Prostate gland (tissue), 2 donors: ENCODE data around the gene NOC4L. TPM values are rescaled to one million over a fixed set of nuclear protein-coding genes. Genes with fewer than 3 reads are reported as not detected.

Source experiments
- DNase-seq: peaks from one replicate; pipeline ENCODE4 v3.0.0-alpha.2; 2019; ENCODE audit warnings: low spot score
- H3K27ac ChIP-seq, 2 donors: fragments of 200-600 bp; sonication (generic); 2 replicates each; pipeline ENCODE4 v1.5.1; 2017 to 2019
- H3K27me3 ChIP-seq: fragments of 200-600 bp; sonication (generic); replicated peaks from 2 replicates; pipeline ENCODE4 v1.5.1; 2019; ENCODE audit not compliant: insufficient read depth
- H3K36me3 ChIP-seq, 2 donors: fragments of 200-600 bp; sonication (generic); 1 replicate in 1 of 2; 2 replicates in 1 of 2; pipeline versions ENCODE4 v1.5.1 to v1.8.1; 2017 to 2019
- H3K4me1 ChIP-seq: fragments of 200-600 bp; sonication (generic); replicated peaks from 2 replicates; pipeline ENCODE4 v1.5.1; 2019
- H3K4me3 ChIP-seq, 2 donors: fragments of 200-600 bp; sonication (generic); 2 replicates each; pipeline ENCODE4 v1.5.1; 2017 to 2019
- H3K9me3 ChIP-seq: fragments of 200-600 bp; sonication (generic); 2 replicates; pipeline ENCODE4 v1.5.1; 2017
- POLR2A ChIP-seq: fragments of 450-650 bp; IDR thresholded peaks from one replicate; pipeline ENCODE4 v1.6.1; 2016; ENCODE audit warnings: antibody characterized with exemption, mild to moderate bottlenecking
- POLR2AphosphoS5 ChIP-seq: sonication (generic); formaldehyde crosslinking; IDR thresholded peaks from one replicate; pipeline ENCODE4 v1.6.1; 2017; ENCODE audit warnings: antibody characterized with exemption
- WGBS: methylation state at CpG from one replicate; pipeline ENCODE4 v1.1.5; 2018; 5-methylcytosine and 5-hydroxymethylcytosine counted together
- intact Hi-C: fragments of 100-400 bp; cut with DNase I; formaldehyde crosslinking; loops from one replicate; pipeline ENCODE4 v1.14.2; 2022
- small RNA-seq, 2 donors: library from RNA; depleted of rRNA; stranded (forward); fragments of <200 nt; gene quantifications; one replicate each; pipeline ENCODE3, GENCODE V24; 2016
- total RNA-seq, 2 donors: library from RNA; depleted of rRNA; stranded (reverse); fragments of >200 nt; gene quantifications; one replicate each; pipeline ENCODE4 v1.1.0, GENCODE V29; 2016
- TF ChIP-seq, protein P1 (sequence below), 4 experiments: fragments of 200-600 bp in 2 of 4; fragments of 450-650 bp in 2 of 4; sonication (generic) in 2 of 4; IDR thresholded peaks; 1 replicate in 3 of 4; 2 replicates in 1 of 4; pipeline ENCODE4 v1.5.1; 2016 to 2019; ENCODE audit warnings: antibody characterized with exemption in 4 of 4, mild to moderate bottlenecking in 2 of 4, moderate library complexity in 2 of 4

Gene NOC4L
- total RNA-seq, 2 donors from 2014 or later, result 12.4 to 32.5 TPM

DNA sequence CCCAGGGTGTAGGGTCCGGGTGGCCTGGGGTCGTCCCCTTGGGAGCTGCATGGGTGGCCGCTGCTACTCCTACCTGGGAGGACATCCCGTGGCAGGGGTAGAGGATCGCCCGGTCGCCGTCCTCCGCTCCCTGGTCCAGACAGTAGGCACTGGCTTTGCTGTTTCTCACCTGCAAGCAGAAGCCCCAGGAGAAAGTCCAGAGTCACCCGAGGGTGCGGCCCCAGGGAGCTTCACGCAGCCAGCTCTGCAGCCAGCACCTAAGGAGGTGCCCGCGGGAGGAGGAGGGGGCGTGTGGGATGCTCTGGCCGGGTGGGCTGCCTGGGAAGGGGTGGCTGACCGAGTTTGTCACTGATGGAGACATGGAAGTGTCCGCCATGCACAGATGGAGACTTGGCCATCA is 54.8 kb downstream of the NOC4L start:
- Histone ChIP-seq H3K27ac (no peak overlapping the region), H3K4me1 (no peaks in the 10 kb centered on the region), H3K9me3 (no peaks in the 10 kb centered on the region), H3K36me3 (no peaks in the 10 kb centered on the region), H3K4me3 (no peak overlapping the region), H3K27me3 (peaks cover 3% of the 10 kb centered on the region)
- 92% methylated on average over 18 of the region's 18 CpGs for WGBS
- intact Hi-C loops, result no loop called here
- no peak for DNase-seq
- TF ChIP-seq, protein P1, sequence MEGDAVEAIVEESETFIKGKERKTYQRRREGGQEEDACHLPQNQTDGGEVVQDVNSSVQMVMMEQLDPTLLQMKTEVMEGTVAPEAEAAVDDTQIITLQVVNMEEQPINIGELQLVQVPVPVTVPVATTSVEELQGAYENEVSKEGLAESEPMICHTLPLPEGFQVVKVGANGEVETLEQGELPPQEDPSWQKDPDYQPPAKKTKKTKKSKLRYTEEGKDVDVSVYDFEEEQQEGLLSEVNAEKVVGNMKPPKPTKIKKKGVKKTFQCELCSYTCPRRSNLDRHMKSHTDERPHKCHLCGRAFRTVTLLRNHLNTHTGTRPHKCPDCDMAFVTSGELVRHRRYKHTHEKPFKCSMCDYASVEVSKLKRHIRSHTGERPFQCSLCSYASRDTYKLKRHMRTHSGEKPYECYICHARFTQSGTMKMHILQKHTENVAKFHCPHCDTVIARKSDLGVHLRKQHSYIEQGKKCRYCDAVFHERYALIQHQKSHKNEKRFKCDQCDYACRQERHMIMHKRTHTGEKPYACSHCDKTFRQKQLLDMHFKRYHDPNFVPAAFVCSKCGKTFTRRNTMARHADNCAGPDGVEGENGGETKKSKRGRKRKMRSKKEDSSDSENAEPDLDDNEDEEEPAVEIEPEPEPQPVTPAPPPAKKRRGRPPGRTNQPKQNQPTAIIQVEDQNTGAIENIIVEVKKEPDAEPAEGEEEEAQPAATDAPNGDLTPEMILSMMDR (IDR thresholded peaks at IDR 0.05), result no peak
- no peak for TF ChIP-seq POLR2A
- TF ChIP-seq POLR2AphosphoS5, result no peak

DNA sequence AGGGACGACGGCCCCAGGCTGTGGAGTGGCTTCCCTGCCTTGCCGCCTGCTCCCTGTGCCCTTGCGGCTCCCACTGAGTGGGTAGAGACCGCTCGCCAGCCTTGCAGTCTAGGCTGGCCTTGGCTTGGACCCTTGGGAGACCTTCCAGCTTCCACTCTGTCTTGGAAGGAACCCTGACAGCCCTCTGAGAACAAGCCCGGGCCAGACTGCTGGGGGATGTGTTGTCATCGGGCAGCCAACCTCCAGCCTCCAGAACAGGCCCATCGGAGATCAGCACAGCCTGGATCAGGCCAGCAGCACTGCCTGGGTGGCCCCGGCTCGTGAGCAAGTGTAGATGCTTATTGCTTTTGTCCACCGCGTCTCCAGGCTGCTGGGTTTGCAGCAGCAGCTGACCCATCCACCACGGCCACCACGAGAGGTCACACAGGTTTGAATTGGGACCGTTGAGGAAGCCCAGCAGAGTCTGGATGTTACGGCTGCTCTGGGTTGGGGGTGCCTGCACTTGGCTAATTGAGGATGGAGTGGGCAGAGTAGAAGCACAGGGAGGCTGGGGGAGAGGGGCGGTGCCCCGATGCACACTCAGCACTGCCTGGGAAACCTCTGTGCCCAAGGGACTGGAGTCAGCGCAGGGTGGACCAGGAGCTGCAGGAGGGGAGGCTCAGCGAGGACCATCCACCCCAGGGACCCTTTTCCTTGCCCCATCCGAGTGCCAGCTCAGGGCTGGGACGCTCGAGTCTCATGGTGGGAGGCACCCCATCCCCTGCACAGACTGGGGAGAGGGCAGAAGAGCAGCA is 55.5 kb downstream of the NOC4L start:
- H3K9me3 ChIP-seq, result no peaks in the 10 kb centered on the region

DNA sequence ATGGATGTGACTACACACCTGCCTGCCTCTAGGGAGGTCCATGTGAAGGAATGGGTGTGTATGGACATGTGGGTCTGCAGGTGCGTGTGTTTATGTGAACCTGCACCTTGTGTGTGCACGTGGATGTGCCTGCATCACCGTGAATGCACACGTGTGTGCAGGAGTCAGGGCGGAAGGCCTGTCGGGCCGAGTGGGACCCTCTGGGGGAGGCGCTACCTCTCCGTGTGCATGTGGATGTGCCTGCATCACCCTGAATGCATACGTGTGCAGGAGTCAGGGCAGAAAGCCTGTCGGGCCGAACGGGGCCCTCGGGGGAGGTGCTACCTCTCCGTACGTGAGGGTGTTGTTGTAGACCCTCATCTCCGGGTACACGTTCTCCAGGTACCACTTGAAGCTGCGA is 56.5 kb downstream of the NOC4L start:
- 91% methylated on average over 19 of the region's 19 CpGs for WGBS
- peaks cover 12% of the 10 kb centered on the region for H3K27me3 ChIP-seq

More for the DNA sequence above, 55.5 kb downstream of the NOC4L start:
- H3K27me3 ChIP-seq, result peaks cover 8% of the 10 kb centered on the region
- no peak overlapping the region for H3K4me3 ChIP-seq
- H3K4me1 ChIP-seq, result no peaks in the 10 kb centered on the region
- WGBS, result 72% methylated on average over 24 of the region's 24 CpGs
- H3K36me3 ChIP-seq, result no peaks in the 10 kb centered on the region
- intact Hi-C loops, result no loop called here
- TF ChIP-seq POLR2AphosphoS5 (no peak), POLR2A (no peak)
- TF ChIP-seq, protein P1 (IDR thresholded peaks at IDR 0.05), result no peak
- DNase-seq, result no peak
- H3K27ac ChIP-seq, result no peak overlapping the region

DNA sequence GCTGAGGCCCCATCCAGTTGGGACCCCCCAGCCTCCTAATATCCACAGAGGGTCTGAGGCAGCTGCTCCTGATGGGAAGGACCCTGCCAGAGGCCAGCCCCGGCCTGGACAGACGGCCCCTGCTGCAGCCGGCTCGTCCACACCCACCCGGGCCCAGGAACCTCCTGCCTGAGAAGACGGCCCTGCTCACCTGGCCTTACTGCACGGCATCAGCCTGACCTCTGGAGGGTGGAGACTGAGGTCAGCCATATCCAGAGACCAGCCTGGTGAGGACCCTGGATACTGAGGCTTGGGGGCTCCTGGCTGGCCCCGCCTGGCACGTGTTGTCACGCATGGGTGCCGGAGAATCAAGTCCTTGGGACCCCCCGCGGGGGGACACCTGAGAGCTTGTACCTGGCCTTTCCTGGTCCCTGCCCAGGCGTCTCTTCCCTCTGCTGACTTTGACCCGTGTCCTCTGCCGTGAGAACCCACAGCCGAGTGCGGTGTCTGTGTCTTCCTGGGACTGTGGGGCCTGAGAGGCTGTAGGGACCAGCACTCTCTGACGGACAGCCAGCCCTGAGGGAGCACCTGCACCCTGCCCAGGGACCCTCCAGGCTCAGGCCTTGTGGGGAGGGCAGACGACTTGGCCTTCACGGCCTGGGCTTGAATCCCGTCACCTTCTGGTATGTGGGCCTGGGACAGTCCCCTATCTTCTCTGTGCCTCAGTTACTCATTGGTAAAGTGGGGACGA is 57.3 kb downstream of the NOC4L start:
- peaks cover 15% of the 10 kb centered on the region for H3K27me3 ChIP-seq
- H3K27ac ChIP-seq, result no peak overlapping the region
- no peak for TF ChIP-seq POLR2A
- TF ChIP-seq POLR2AphosphoS5, result no peak
- TF ChIP-seq, protein P1 (IDR thresholded peaks at IDR 0.05), result no peak
- no peak overlapping the region for H3K4me3 ChIP-seq
- DNase-seq, result no peak
- 90% methylated on average over 21 of the region's 23 CpGs for WGBS
- H3K9me3 ChIP-seq, result no peaks in the 10 kb centered on the region
- intact Hi-C loops, result no loop called here
- H3K36me3 ChIP-seq, result no peaks in the 10 kb centered on the region
- H3K4me1 ChIP-seq, result peaks cover 8% of the 10 kb centered on the region

More for the DNA sequence above, 56.5 kb downstream of the NOC4L start:
- intact Hi-C loops, result no loop called here
- DNase-seq, result no peak
- Histone ChIP-seq H3K36me3 (no peaks in the 10 kb centered on the region), H3K9me3 (no peaks in the 10 kb centered on the region), H3K4me1 (peaks cover 8% of the 10 kb centered on the region), H3K4me3 (no peak overlapping the region), H3K27ac (no peak overlapping the region)
- no peak for TF ChIP-seq POLR2AphosphoS5
- TF ChIP-seq, protein P1 (IDR thresholded peaks at IDR 0.05), result no peak
- TF ChIP-seq POLR2A, result no peak

Small RNA genes within 50 kb of the gene (small RNA-seq; reads per million reads assigned to genes)
- gene AC138466.3, result 0 reads per million in 2 donors

Other genes starting within 250 kb of the NOC4L start
- 10 to 100 TPM; 26.2 to 62.5 TPM for gene ULK1, start 249.8 kb upstream of the NOC4L start, total RNA-seq
- 10 to 100 TPM; 17.4 to 17.8 TPM for gene PUS1, start 215.2 kb upstream of the NOC4L start, total RNA-seq
- 10 to 100 TPM; 22.3 to 46.2 TPM for gene EP400, start 194.5 kb upstream of the NOC4L start, total RNA-seq
- 10 to 100 TPM; 12.7 to 29.0 TPM for gene DDX51, start 138 bp upstream of the NOC4L start, total RNA-seq
- 1 to 10 TPM in 1 of 2 donors, under 1 TPM in 1; 0.14 to 1.0 TPM for gene GALNT9, start 185.1 kb downstream of the NOC4L start, total RNA-seq